Central memory CD8-positive, alpha-beta T cell (primary cell): ENCODE data around the gene ZNF408.
A peak's percentile ranks its signal among the peaks of the same experiment; 100 is the strongest.

Source experiments
- ATAC-seq: fragments of 150-1000 bp; cut with Tn5 transposase; replicated peaks from 2 replicates; pipeline ENCODE4 v1.10.0; 2022; ENCODE audit warnings: mild to moderate bottlenecking, moderate FRiP score, moderate number of reproducible peaks; ENCODE audit not compliant: poor library complexity, severe bottlenecking; ENCODE audit errors: extremely low read depth
- DNase-seq, 2 donors: peaks; one replicate each; pipeline ENCODE4 v3.0.0; 2021; ENCODE audit warnings: low spot score in 2 of 2
- H3K27ac Mint-ChIP-seq: one replicate; pipeline ENCODE4 v1.8.0; 2022; ENCODE audit warnings: low read depth, mild to moderate bottlenecking, moderate library complexity, mixed read lengths
- H3K27me3 Mint-ChIP-seq: one replicate; pipeline ENCODE4 v1.8.0; 2022; ENCODE audit warnings: mixed read lengths
- H3K36me3 Mint-ChIP-seq: one replicate; pipeline ENCODE4 v1.8.0; 2022; ENCODE audit warnings: mild to moderate bottlenecking, moderate library complexity, mixed read lengths; ENCODE audit not compliant: insufficient read depth
- H3K4me1 Mint-ChIP-seq: one replicate; pipeline ENCODE4 v1.8.0; 2022; ENCODE audit warnings: mixed read lengths
- H3K4me3 Mint-ChIP-seq: one replicate; pipeline ENCODE4 v1.8.0; 2022; ENCODE audit warnings: mild to moderate bottlenecking, moderate library complexity, mixed read lengths
- H3K9me3 Mint-ChIP-seq: one replicate; pipeline ENCODE4 v1.8.0; 2022; ENCODE audit warnings: mixed read lengths

The ZNF408 gene

DNA sequence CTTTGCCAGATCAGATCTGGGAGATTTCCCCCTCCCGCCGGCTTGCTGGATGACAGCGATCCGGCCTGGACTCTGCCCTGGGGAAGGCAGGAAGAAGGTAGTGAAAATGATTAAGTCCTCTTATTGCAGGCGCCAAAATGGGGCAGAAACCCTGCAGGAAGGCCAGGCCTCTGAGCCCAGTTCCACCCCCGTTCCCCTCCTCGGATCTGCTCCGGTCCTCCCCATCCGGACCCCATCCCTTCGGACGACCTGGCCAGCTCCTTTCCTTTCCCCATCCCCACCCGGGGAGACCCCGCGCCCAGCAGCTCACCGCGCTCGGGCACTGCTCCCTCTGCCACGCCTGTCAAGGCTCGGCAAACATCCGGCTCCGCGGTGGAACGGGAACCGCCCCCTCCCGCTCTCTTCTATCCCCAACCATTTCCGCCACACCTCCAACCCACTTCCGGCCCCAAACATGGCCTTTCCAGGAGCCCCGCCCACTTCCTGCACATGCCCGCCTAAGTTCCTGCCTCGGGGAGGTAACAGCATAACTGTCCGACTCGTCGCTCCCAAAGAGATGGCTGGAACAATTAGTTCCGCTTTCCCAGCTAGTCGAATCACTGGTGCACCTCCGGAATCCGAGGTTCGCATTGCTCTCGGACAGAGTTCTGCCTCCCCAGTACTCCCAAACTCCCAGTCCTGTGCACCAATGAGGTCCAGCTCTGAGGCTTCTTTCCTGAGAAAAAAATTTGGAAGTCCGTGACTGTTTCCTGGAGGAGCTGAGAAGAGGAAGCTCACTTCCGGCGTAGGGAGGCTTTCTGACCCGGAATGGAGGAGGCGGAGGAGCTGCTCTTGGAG is at the start of gene ZNF408, which contains the start of gene ARHGAP1:
TSS of gene ZNF408 (plus strand) at position 791 of the 837 bp plus-strand sequence. CDS start at position 808, 17 bp downstream.
TSS of gene ARHGAP1 (minus strand) at position 379 of the 837 bp plus-strand sequence. CDS start 4,512 bp downstream, outside the sequence.
- peak within 1 kb of the TSS; percentile 92 for H3K27ac Mint-ChIP-seq
- DNase-seq (peak; percentile 98), ATAC-seq (peak; percentile 97)
- H3K4me3 Mint-ChIP-seq = peak within 1 kb of the TSS; percentile 96
- H3K36me3 Mint-ChIP-seq = peaks cover 26% of the 10 kb centered on the region
- H3K4me1 Mint-ChIP-seq = peaks cover 56% of the 10 kb centered on the region
- no peaks in the 10 kb centered on the region for H3K27me3 Mint-ChIP-seq
- no peaks in the 10 kb centered on the region for H3K9me3 Mint-ChIP-seq

GRCh38 chr11:46655631-46656030 is 45.2 kb upstream of the ZNF408 start:
- H3K9me3 Mint-ChIP-seq = no peaks in the 10 kb centered on the region
- H3K4me1 Mint-ChIP-seq = no peaks in the 10 kb centered on the region
- no peak overlapping the region for H3K27ac Mint-ChIP-seq
- no peak for DNase-seq
- no peak for ATAC-seq
- no peaks in the 10 kb centered on the region for H3K27me3 Mint-ChIP-seq
- H3K4me3 Mint-ChIP-seq = no peak overlapping the region
- peaks cover 62% of the 10 kb centered on the region for H3K36me3 Mint-ChIP-seq

- ATAC-seq = no peak
- H3K9me3 Mint-ChIP-seq = no peaks in the 10 kb centered on the region
- no peak for DNase-seq
- no peak overlapping the region for H3K4me3 Mint-ChIP-seq
- H3K27me3 Mint-ChIP-seq = no peaks in the 10 kb centered on the region
- H3K36me3 Mint-ChIP-seq = peaks cover 61% of the 10 kb centered on the region
- H3K27ac Mint-ChIP-seq = no peak overlapping the region
- H3K4me1 Mint-ChIP-seq = no peaks in the 10 kb centered on the region
Observed at GRCh38 chr11:46657186-46657585, 43.6 kb upstream of the ZNF408 start.

- Mint-ChIP-seq H3K27me3 (no peaks in the 10 kb centered on the region), H3K9me3 (no peaks in the 10 kb centered on the region), H3K4me1 (no peaks in the 10 kb centered on the region), H3K4me3 (no peak overlapping the region), H3K36me3 (peaks cover 67% of the 10 kb centered on the region), H3K27ac (no peak overlapping the region)
- DNase-seq = no peak
- ATAC-seq = no peak
Observed at GRCh38 chr11:46658259-46658658, 42.6 kb upstream of the ZNF408 start.

- no peaks in the 10 kb centered on the region for H3K4me1 Mint-ChIP-seq
- H3K27ac Mint-ChIP-seq = peak overlapping the region; percentile 64
- no peak for ATAC-seq
- DNase-seq = no peak
- no peaks in the 10 kb centered on the region for H3K27me3 Mint-ChIP-seq
- H3K9me3 Mint-ChIP-seq = no peaks in the 10 kb centered on the region
- H3K4me3 Mint-ChIP-seq = no peak overlapping the region
- H3K36me3 Mint-ChIP-seq = peaks cover 68% of the 10 kb centered on the region
Observed at GRCh38 chr11:46659908-46660307, 40.9 kb upstream of the ZNF408 start.

GRCh38 chr11:46661836-46662235 is 39.0 kb upstream of the ZNF408 start:
- Mint-ChIP-seq H3K4me3 (no peak overlapping the region), H3K9me3 (no peaks in the 10 kb centered on the region), H3K4me1 (no peaks in the 10 kb centered on the region), H3K27ac (no peak overlapping the region), H3K27me3 (no peaks in the 10 kb centered on the region), H3K36me3 (peaks cover 76% of the 10 kb centered on the region)
- ATAC-seq (no peak), DNase-seq (no peak)

DNA sequence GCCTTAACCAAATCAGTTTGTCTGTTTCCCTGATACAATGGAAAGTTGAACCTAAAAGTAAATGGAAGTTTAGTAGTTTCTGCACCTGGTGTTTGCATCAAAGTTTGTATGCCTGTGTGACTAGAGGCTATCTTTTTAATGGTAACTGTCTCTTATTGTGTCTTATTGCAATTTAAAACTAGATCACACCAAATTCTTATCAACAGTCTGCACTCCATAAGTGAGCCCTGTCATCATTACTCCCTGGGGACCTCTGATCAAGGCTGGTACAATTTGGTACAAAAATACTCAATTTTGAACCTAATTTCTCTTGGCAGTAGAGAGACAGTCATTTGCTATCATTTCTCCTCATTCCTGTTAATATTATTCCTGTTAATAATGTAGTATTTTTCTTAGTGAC is 38.5 kb upstream of the ZNF408 start:
- Mint-ChIP-seq H3K4me1 (no peaks in the 10 kb centered on the region), H3K36me3 (peaks cover 78% of the 10 kb centered on the region), H3K27ac (no peak overlapping the region), H3K4me3 (no peak overlapping the region), H3K9me3 (no peaks in the 10 kb centered on the region), H3K27me3 (no peaks in the 10 kb centered on the region)
- ATAC-seq (no peak), DNase-seq (no peak)

DNA sequence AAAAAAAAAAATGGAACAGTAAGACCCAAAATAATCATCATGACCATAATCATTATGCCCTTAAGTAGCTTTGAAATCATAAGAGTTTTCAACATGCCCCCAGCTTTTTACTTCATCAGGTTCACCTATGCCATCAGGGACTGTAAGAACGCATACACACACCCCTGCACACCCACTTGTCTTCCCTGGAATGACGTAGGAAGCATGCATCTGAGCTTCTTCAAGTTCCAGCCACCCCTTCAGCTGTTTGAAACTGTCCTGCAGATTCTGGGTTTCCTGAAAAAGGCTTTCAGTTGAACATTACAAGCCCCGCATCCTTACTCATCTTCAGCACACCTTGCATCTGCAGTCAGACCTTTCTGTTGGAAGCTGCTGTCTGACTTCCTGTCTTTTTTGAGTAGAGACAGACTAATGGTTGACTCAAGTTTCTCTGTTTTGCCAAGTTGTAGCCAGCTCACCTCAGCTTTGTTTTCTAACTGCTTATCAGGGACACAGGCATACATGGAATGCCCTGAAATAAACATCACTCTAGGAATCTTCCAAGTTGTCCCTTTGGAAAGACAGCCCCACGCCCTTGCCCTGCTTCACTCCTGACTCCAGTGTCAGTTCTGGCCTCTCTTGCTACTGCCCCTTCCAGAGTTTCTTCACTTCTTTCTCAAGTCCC is 37.4 kb upstream of the ZNF408 start:
- H3K36me3 Mint-ChIP-seq = peaks cover 73% of the 10 kb centered on the region
- H3K4me1 Mint-ChIP-seq = no peaks in the 10 kb centered on the region
- H3K4me3 Mint-ChIP-seq = no peak overlapping the region
- H3K27me3 Mint-ChIP-seq = no peaks in the 10 kb centered on the region
- no peaks in the 10 kb centered on the region for H3K9me3 Mint-ChIP-seq
- no peak for ATAC-seq
- no peak for DNase-seq
- H3K27ac Mint-ChIP-seq = no peak overlapping the region

GRCh38 chr11:46664612-46665011 is 36.2 kb upstream of the ZNF408 start:
- ATAC-seq (no peak), DNase-seq (no peak)
- no peak overlapping the region for H3K4me3 Mint-ChIP-seq
- H3K36me3 Mint-ChIP-seq = peaks cover 71% of the 10 kb centered on the region
- no peaks in the 10 kb centered on the region for H3K27me3 Mint-ChIP-seq
- H3K4me1 Mint-ChIP-seq = peaks cover 4% of the 10 kb centered on the region
- peak overlapping the region; percentile 62 for H3K27ac Mint-ChIP-seq
- no peaks in the 10 kb centered on the region for H3K9me3 Mint-ChIP-seq

DNA sequence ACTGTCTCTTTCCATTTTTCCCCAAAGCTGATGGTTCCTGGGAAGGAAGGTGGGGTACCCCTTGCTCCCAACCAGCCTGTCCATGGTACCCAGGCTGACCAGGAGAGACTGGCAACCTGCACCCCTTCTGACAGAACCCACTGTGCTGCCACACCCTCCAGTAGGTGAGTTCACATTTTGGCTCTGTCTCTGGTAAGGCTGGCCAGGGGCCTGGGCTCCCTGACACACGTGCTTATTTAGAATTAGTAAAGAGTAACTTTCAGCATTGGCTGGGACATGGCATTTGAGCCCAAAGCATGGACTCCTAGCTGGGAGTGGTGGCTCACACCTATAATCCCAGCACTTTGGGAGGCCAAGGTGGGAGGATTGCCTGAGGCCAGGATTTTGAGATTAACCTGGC is 35.5 kb upstream of the ZNF408 start:
- H3K9me3 Mint-ChIP-seq = no peaks in the 10 kb centered on the region
- H3K4me3 Mint-ChIP-seq = no peak overlapping the region
- DNase-seq (no peak), ATAC-seq (no peak)
- H3K4me1 Mint-ChIP-seq = peaks cover 9% of the 10 kb centered on the region
- H3K27ac Mint-ChIP-seq = peak overlapping the region; percentile 62
- H3K27me3 Mint-ChIP-seq = no peaks in the 10 kb centered on the region
- peaks cover 67% of the 10 kb centered on the region for H3K36me3 Mint-ChIP-seq

DNA sequence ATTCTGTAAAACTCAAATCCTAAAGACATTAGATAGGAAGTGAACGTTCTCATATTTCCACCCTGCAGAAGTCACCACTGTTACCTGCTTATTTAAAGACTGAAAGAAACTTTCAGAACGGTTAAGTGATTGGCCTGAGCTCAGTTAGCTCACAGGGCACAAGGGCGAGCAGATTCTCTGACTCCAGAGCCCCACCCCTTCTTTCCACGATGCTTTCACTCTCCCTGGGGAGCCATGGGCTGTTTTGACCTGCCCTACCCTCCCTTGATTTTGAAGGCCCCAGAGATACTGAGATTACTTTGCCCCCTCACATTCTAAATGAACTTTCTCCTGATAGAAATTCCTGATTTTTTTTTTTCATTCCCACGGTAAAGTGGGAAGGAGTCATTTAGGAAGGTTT is 34.3 kb upstream of the ZNF408 start:
- ATAC-seq (no peak), DNase-seq (no peak)
- H3K4me3 Mint-ChIP-seq = no peak overlapping the region
- peaks cover 64% of the 10 kb centered on the region for H3K36me3 Mint-ChIP-seq
- H3K9me3 Mint-ChIP-seq = no peaks in the 10 kb centered on the region
- no peak overlapping the region for H3K27ac Mint-ChIP-seq
- H3K27me3 Mint-ChIP-seq = no peaks in the 10 kb centered on the region
- peaks cover 17% of the 10 kb centered on the region for H3K4me1 Mint-ChIP-seq

DNA sequence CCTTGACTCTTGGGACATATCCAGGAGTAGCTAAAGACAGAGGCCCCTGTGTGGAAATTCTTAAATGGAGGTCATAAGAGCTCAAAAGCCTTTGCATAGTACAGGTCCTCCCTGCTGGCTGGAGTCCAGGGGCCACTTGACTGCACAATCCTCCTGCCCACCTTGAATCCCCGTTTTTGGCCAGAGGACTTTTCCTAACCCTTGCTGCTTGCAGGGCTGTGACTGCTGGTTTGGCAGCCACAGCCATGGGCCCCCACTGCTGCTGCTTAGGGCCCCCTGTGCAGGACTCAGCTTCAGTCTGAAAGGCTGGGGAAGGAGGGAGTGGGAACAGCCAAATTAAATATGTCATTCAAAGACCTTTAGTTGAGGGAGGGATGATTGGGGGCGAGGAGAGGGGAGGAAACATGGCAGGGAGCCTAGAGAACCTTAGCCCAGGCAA is 33.8 kb upstream of the ZNF408 start:
- Mint-ChIP-seq H3K27ac (no peak overlapping the region), H3K9me3 (no peaks in the 10 kb centered on the region), H3K4me1 (peaks cover 23% of the 10 kb centered on the region), H3K27me3 (no peaks in the 10 kb centered on the region), H3K36me3 (peaks cover 61% of the 10 kb centered on the region), H3K4me3 (no peak overlapping the region)
- DNase-seq (no peak), ATAC-seq (no peak)
